NCI-H187 (cell line): ENCODE data around the gene SCFD2.
"Not testable (repeated sequence)": the region's sequence is repeated elsewhere in the genome, so short reads cannot be mapped to it uniquely, and the experiment has no call there.

Experiments used
- DNase-seq, 2 experiments: peaks; one replicate each; lab custom pipeline; 2025; lab: John Stamatoyannopoulos, UW

The SCFD2 gene

GRCh38 chr4:53101191-53101581, 264.7 kb downstream of the SCFD2 start:
- no peak for DNase-seq

- no peak for DNase-seq
Measured at GRCh38 chr4:53100501-53101190, 265.2 kb downstream of the SCFD2 start.

GRCh38 chr4:53098681-53099121, 267.2 kb downstream of the SCFD2 start:
- no peak for DNase-seq

GRCh38 chr4:53094040-53094439, 271.8 kb downstream of the SCFD2 start:
- DNase-seq: no peak

GRCh38 chr4:53089936-53090729, 275.7 kb downstream of the SCFD2 start:
- no peak for DNase-seq

- no peak for DNase-seq
Measured at GRCh38 chr4:53088152-53088551, 277.7 kb downstream of the SCFD2 start.

- DNase-seq: no peak
Measured at GRCh38 chr4:53076374-53076958, 289.4 kb downstream of the SCFD2 start.

- DNase-seq: no peak
Measured at GRCh38 chr4:53075162-53075785, 290.6 kb downstream of the SCFD2 start.

GRCh38 chr4:53068755-53069330, 297.0 kb downstream of the SCFD2 start:
- no peak for DNase-seq

GRCh38 chr4:53067125-53067802, 298.6 kb downstream of the SCFD2 start:
- DNase-seq: no peak

GRCh38 chr4:53066155-53066554, 299.7 kb downstream of the SCFD2 start:
- DNase-seq: no peak

GRCh38 chr4:53064609-53065008, 301.3 kb downstream of the SCFD2 start:
- DNase-seq: no peak

- DNase-seq: no peak
Measured at GRCh38 chr4:53061091-53061850, 304.6 kb downstream of the SCFD2 start.

- no peak for DNase-seq
Measured at GRCh38 chr4:53060278-53060677, 305.6 kb downstream of the SCFD2 start.

- DNase-seq: no peak
Measured at GRCh38 chr4:53059871-53060270, 306.0 kb downstream of the SCFD2 start.

- DNase-seq: no peak
Measured at GRCh38 chr4:53059256-53059655, 306.6 kb downstream of the SCFD2 start.

- no peak for DNase-seq
Measured at GRCh38 chr4:53057679-53058078, 308.2 kb downstream of the SCFD2 start.

- DNase-seq: not testable (repeated sequence)
Measured at GRCh38 chr4:53057108-53057507, 308.8 kb downstream of the SCFD2 start.

GRCh38 chr4:53055716-53056403, 310.0 kb downstream of the SCFD2 start:
- no peak for DNase-seq

GRCh38 chr4:53055274-53055673, 310.6 kb downstream of the SCFD2 start:
- DNase-seq: no peak
